ENCODE results near the gene CCT2. TPM values are rescaled to one million over a fixed set of nuclear protein-coding genes. Genes with fewer than 3 reads are reported as not detected.
A peak's percentile ranks its signal among the peaks of the same experiment; 100 is the strongest.

Gene CCT2
- total and polyA plus RNA-seq, 10 of the 15 experiments (the other 5 are each of a cell fraction or from before 2014, with no cell fraction given): 242 to 418 (median 348) TPM

GRCh38 chr12:69566603-69567002, 18.7 kb upstream of the CCT2 start:
- Histone ChIP-seq H3K4me2 (ENCODE audit: control insufficient read depth, insufficient read depth) (no peak overlapping the region), H2AFZ (ENCODE audit: control insufficient read depth, low read depth, low read length) (no peak overlapping the region), H4K20me1 (ENCODE audit: control insufficient read depth, insufficient read depth) (no peaks in the 10 kb centered on the region), H3K9me3 (replicated peaks; ENCODE audit: control insufficient read depth, insufficient read depth, low read length) (no peaks in the 10 kb centered on the region), H3K27me3 (replicated peaks in 1 of 2; ENCODE audit: control insufficient read depth in 2 of 2, insufficient read depth in 2 of 2, low read length in 1 of 2) (no peaks in the 10 kb centered on the region), H3K4me1 (ENCODE audit: control insufficient read depth, insufficient read depth, low read length) (no peaks in the 10 kb centered on the region), H3K4me3 (no peak overlapping the region), H3K9ac (ENCODE audit: control insufficient read depth, insufficient read depth, low read length) (no peak overlapping the region), H3K36me3 (ENCODE audit: control insufficient read depth in 2 of 2, insufficient read depth in 2 of 2, low read length in 1 of 2) (peaks cover 0 to 14% of the 10 kb centered on the region in 2 experiments), H3K79me2 (ENCODE audit: control insufficient read depth, insufficient read depth, low read length) (no peaks in the 10 kb centered on the region), H3K27ac (ENCODE audit: control insufficient read depth, insufficient read depth) (no peak overlapping the region)
- ChIA-PET SMC1A (ENCODE audit: uncharacterized antibody, unreplicated experiment) (interaction anchor here (1.0 to 8.3 kb wide), 4 partner anchors 13 to 209 kb away, joined by 4 to 94 read pairs (median 4); no protein-coding TSS in a partner anchor), RAD21 (ENCODE audit: unreplicated experiment) (interaction anchor here (2.2 kb wide), 1 partner anchor 208 kb away, joined by 7 read pairs; no protein-coding TSS in a partner anchor), CTCF (interaction anchor here (1.2 to 9.0 kb wide), 5 partner anchors 13 to 324 kb away, joined by 4 to 129 read pairs (median 5); no protein-coding TSS in a partner anchor), POLR2A (interaction anchor here (0.6 kb wide), 1 partner anchor 104 kb away, joined by 3 read pairs; no protein-coding TSS in a partner anchor)
- intact Hi-C loops (cut with micrococcal nuclease; ENCODE audit: unreplicated experiment): no loop called here
- no TSS peak for BruUV-seq (replicated peaks)
- ATAC-seq (no peak), DNase-seq (ENCODE audit: low read depth, low spot score) (no peak), FAIRE-seq (no peak)
- 86% methylated on average over 3 of the region's 3 CpGs for WGBS (ENCODE audit: insufficient coverage, insufficient replicate concordance, low lambda C conversion rate, missing lambda C conversion rate)
- in situ Hi-C loops (cut with MboI): no loop called here
- TF ChIP-seq, protein P1, sequence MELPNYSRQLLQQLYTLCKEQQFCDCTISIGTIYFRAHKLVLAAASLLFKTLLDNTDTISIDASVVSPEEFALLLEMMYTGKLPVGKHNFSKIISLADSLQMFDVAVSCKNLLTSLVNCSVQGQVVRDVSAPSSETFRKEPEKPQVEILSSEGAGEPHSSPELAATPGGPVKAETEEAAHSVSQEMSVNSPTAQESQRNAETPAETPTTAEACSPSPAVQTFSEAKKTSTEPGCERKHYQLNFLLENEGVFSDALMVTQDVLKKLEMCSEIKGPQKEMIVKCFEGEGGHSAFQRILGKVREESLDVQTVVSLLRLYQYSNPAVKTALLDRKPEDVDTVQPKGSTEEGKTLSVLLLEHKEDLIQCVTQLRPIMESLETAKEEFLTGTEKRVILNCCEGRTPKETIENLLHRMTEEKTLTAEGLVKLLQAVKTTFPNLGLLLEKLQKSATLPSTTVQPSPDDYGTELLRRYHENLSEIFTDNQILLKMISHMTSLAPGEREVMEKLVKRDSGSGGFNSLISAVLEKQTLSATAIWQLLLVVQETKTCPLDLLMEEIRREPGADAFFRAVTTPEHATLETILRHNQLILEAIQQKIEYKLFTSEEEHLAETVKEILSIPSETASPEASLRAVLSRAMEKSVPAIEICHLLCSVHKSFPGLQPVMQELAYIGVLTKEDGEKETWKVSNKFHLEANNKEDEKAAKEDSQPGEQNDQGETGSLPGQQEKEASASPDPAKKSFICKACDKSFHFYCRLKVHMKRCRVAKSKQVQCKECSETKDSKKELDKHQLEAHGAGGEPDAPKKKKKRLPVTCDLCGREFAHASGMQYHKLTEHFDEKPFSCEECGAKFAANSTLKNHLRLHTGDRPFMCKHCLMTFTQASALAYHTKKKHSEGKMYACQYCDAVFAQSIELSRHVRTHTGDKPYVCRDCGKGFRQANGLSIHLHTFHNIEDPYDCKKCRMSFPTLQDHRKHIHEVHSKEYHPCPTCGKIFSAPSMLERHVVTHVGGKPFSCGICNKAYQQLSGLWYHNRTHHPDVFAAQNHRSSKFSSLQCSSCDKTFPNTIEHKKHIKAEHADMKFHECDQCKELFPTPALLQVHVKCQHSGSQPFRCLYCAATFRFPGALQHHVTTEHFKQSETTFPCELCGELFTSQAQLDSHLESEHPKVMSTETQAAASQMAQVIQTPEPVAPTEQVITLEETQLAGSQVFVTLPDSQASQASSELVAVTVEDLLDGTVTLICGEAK (IDR thresholded peaks at IDR 0.05; ENCODE audit: borderline replicate concordance): no peak
- TF ChIP-seq, protein P2, sequence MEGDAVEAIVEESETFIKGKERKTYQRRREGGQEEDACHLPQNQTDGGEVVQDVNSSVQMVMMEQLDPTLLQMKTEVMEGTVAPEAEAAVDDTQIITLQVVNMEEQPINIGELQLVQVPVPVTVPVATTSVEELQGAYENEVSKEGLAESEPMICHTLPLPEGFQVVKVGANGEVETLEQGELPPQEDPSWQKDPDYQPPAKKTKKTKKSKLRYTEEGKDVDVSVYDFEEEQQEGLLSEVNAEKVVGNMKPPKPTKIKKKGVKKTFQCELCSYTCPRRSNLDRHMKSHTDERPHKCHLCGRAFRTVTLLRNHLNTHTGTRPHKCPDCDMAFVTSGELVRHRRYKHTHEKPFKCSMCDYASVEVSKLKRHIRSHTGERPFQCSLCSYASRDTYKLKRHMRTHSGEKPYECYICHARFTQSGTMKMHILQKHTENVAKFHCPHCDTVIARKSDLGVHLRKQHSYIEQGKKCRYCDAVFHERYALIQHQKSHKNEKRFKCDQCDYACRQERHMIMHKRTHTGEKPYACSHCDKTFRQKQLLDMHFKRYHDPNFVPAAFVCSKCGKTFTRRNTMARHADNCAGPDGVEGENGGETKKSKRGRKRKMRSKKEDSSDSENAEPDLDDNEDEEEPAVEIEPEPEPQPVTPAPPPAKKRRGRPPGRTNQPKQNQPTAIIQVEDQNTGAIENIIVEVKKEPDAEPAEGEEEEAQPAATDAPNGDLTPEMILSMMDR (IDR thresholded peaks at IDR 0.05 in 2 of 3, conservative IDR thresholded peaks at IDR 0.05 in 1 of 3; ENCODE audit: control insufficient read depth in 2 of 3, extremely low read depth in 1 of 3, insufficient read depth in 1 of 3, low read depth in 3 of 3, low read length in 3 of 3): 0 out of 6 replicates have a peak, but pooled peaks of 1 of the 3 experiments have one; percentile 6
